Adrenal gland (tissue), 12 donors: Measurements from ENCODE around the gene ALG13. TPM values are rescaled to one million over a fixed set of nuclear protein-coding genes. Genes with fewer than 3 reads are reported as not detected.

ENCODE experiments used
- DNase-seq, 7 donors: peaks; one replicate each; pipeline ENCODE4 v3.0.0-alpha.2; 2019 to 2020
- H3K27ac ChIP-seq, 5 donors: fragments of 200-600 bp; sonication (generic) in 4 of 5; 1 replicate in 3 of 5; 2 replicates in 2 of 5; pipeline versions ENCODE4 v1.5.1 to v1.8.0; 2016 to 2020; ENCODE audit warnings: mild to moderate bottlenecking in 1 of 5
- H3K27me3 ChIP-seq: fragments of 200-600 bp; 2 replicates; pipeline ENCODE4 v1.8.0; 2021
- H3K36me3 ChIP-seq, 2 donors: fragments of 200-600 bp; replicated peaks in 1 of 2; 1 replicate in 1 of 2; 2 replicates in 1 of 2; pipeline versions ENCODE4 v1.5.1 to v1.8.0; 2018 to 2022
- H3K4me1 ChIP-seq, 2 donors: fragments of 200-600 bp; replicated peaks in 1 of 2; 1 replicate in 1 of 2; 2 replicates in 1 of 2; pipeline versions ENCODE4 v1.5.1 to v1.8.0; 2018 to 2021
- H3K4me3 ChIP-seq, 4 donors: fragments of 200-600 bp; sonication (generic) in 3 of 4; one replicate each; pipeline ENCODE4 v1.5.1; 2016 to 2018
- H3K9me3 ChIP-seq, 3 donors: fragments of 200-600 bp; sonication (generic) in 1 of 3; replicated peaks in 1 of 3; 1 replicate in 2 of 3; 2 replicates in 1 of 3; pipeline versions ENCODE4 v1.5.1 to v1.8.0; 2016 to 2021
- CTCF ChIP-seq, 6 experiments: fragments of 450-650 bp in 4 of 6; fragments of 200-600 bp in 2 of 6; sonication (generic) in 1 of 6; IDR thresholded peaks; 1 replicate in 5 of 6; 2 replicates in 1 of 6; pipeline versions ENCODE4 v1.5.1 to v1.8.0; 2016 to 2021; ENCODE audit warnings: antibody characterized with exemption in 6 of 6, mild to moderate bottlenecking in 2 of 6, moderate library complexity in 1 of 6
- POLR2A ChIP-seq, 2 donors: fragments of 450-650 bp; IDR thresholded peaks; one replicate each; pipeline ENCODE4 v1.6.1; 2017; ENCODE audit warnings: antibody characterized with exemption in 2 of 2, mild to moderate bottlenecking in 2 of 2, moderate library complexity in 1 of 2
- WGBS, 4 donors: extraction: QIAGEN DNeasy Blood & Tissue Kit in 2 of 4; methylation state at CpG; one replicate each; pipeline versions ENCODE4 v1.1.5 to v1.1.7; 2013 to 2017; 5-methylcytosine and 5-hydroxymethylcytosine counted together
- intact Hi-C, 2 donors: fragments of 100-400 bp; cut with DNase I; formaldehyde crosslinking; loops; one replicate each; pipeline versions ENCODE4 v1.14.1 to v1.15.0; 2022 to 2023
- polyA plus RNA-seq, 3 donors: library from polyadenylated mRNA; stranded (reverse); fragments of 200-250 nt in 2 of 3; fragments of 350-450 nt in 1 of 3; fragmentation: Illumina TruSeq in 1 of 3; extraction: RNeasy Lipid Tissue Mini Kit (QIAGEN cat#74804) in 1 of 3; gene quantifications; one replicate each; pipeline ENCODE4 v1.2.3, GENCODE V29; 2013 to 2014
- total RNA-seq, 9 donors: library from RNA; depleted of rRNA in 4 of 9; stranded (reverse); fragments of >200 nt in 4 of 9; fragments of 120-200 nt in 1 of 9; fragmentation: NEBNext Ultra II Directional in 1 of 9; extraction: Animal tissue kit (Norgen Biotek cat#: 25700) in 1 of 9; gene quantifications; one replicate each; pipeline versions ENCODE4 v1.1.0 to v1.2.4, GENCODE V29; 2013 to 2023
- donor health status: healthy with polysubstance abuse.
- donor health status: Bipolar disorder and iron deficiency.
- donor health status: DM: yes; HTN: yes; CAD: no.
- donor health status: DM: no; HTN: no; CAD: no.
- donor health status: DM: no; HTN: no; CAD: no.
- donor health status: DM: yes; HTN: yes; CAD: no.

Gene ALG13
- total and polyA plus RNA-seq, 12 donors, result 30.3 to 98.1 (median 52.8) TPM

- H3K27ac ChIP-seq, result no peak overlapping the region
- H3K9me3 ChIP-seq, result no peaks in the 10 kb centered on the region
- H3K27me3 ChIP-seq, result peaks cover 13% of the 10 kb centered on the region
- H3K36me3 ChIP-seq, result no peaks in the 10 kb centered on the region
- TF ChIP-seq CTCF (IDR thresholded peaks at IDR 0.05) (no peak), POLR2A (IDR thresholded peaks at IDR 0.05) (no peak)
- 45 to 76% (median 71%) methylated on average over 4 to 7 of the region's 7 CpGs for WGBS, 4 donors
- no peak overlapping the region for H3K4me3 ChIP-seq
- no peaks in the 10 kb centered on the region for H3K4me1 ChIP-seq
- DNase-seq, result no peak
- intact Hi-C loops, result no loop called here
Observed at GRCh38 chrX:111671668-111672067, 9.3 kb upstream of the ALG13 start.

DNA sequence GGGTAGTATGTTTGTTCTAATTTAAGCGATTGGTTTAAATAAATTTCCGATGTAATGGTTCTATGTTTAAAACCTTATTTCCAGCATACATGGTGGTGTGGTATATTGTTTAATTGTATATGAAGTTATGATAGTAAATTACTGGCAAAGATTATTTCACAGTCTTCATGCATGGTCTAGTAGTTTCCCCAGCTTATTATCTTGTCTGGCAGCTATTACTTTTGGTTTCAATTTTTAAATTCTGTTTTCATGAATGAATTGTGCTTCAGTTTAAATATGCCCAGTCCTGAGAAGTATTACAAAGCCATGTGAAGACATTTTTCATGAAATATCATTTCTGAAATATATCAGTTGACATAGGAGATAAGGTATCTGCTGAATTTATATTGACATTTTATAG, 6.3 kb downstream of the ALG13 start:
- TF ChIP-seq CTCF (IDR thresholded peaks at IDR 0.05) (no peak), POLR2A (IDR thresholded peaks at IDR 0.05) (no peak)
- 95 to 100% (median 98%) methylated on average over 2 of the region's 2 CpGs for WGBS, 4 donors
- H3K27me3 ChIP-seq, result no peaks in the 10 kb centered on the region
- H3K36me3 ChIP-seq, result peaks cover 0 to 24% of the 10 kb centered on the region in 2 donors
- no peak overlapping the region for H3K4me3 ChIP-seq
- intact Hi-C loops, result no loop called here
- no peak overlapping the region for H3K27ac ChIP-seq
- peaks cover 0 to 4% of the 10 kb centered on the region in 2 donors for H3K4me1 ChIP-seq
- no peak for DNase-seq
- H3K9me3 ChIP-seq, result no peaks in the 10 kb centered on the region

DNA sequence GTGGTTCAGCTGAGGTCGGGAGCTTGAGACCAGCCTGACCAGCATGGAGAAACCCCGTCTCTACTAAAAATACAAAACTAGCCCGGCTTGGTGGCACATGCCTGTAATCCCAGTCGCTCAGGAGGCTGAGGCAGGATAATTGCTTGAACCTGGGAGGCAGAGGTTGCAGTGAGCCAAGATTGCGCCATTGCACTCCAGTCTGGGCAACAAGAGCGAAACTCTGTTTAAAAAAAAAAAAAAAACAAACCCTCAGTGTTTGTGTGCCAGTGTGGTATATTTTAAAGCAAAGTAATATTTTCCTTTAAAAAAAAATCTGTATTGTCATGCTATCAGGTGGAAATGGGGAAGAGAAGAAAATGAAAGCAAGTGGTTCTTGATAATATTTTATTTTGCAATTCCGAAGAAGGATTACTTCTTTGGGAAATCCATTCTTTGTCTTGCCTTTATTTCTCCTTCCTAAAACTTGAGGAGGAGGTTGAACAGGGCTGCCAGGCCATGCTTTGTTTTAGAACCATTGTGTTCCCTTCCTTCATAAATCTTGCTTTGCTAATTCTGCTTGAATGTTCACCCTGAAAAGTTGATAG, 14.4 kb downstream of the ALG13 start:
- 82 to 88% (median 85%) methylated on average over 5 to 7 of the region's 7 CpGs for WGBS, 4 donors

More for the DNA sequence above, 14.4 kb downstream of the ALG13 start:
- H3K27me3 ChIP-seq, result no peaks in the 10 kb centered on the region
- no peaks in the 10 kb centered on the region for H3K4me1 ChIP-seq
- intact Hi-C loops, result no loop called here
- no peaks in the 10 kb centered on the region for H3K9me3 ChIP-seq
- no peak overlapping the region for H3K4me3 ChIP-seq
- H3K36me3 ChIP-seq, result no peaks in the 10 kb centered on the region
- no peak for DNase-seq
- TF ChIP-seq POLR2A (IDR thresholded peaks at IDR 0.05), result no peak
- no peak for TF ChIP-seq CTCF (IDR thresholded peaks at IDR 0.05)
- no peak overlapping the region for H3K27ac ChIP-seq
